ENCODE measurements around the gene VIT. TPM values are rescaled to one million over a fixed set of nuclear protein-coding genes. Genes with fewer than 3 reads are reported as not detected.
A peak's percentile ranks its signal among the peaks of the same experiment; 100 is the strongest.

Gene VIT
- total and polyA plus RNA-seq, 2 experiments from 2014 or later: not detected

- H3K36me3 ChIP-seq (ENCODE audit: insufficient read depth): no peaks in the 10 kb centered on the region
- no peak overlapping the region for H3K27ac ChIP-seq (ENCODE audit: low read depth)
- Mint-ChIP-seq H3K9me3 (no peaks in the 10 kb centered on the region), H3K4me1 (no peaks in the 10 kb centered on the region), H3K27ac (no peak overlapping the region), H3K27me3 (ENCODE audit: insufficient read depth, low read depth, poor library complexity) (no peaks in the 10 kb centered on the region), H3K36me3 (ENCODE audit: low read depth) (no peaks in the 10 kb centered on the region), H3K4me3 (no peak overlapping the region)
- no peak for TF ChIP-seq ETS1 (IDR thresholded peaks at IDR 0.05)
- TF ChIP-seq EZH2 (IDR thresholded peaks at IDR 0.05; ENCODE audit: low read depth, unreplicated experiment): no peak
- TF ChIP-seq JUNB (IDR thresholded peaks at IDR 0.05; ENCODE audit: unreplicated experiment): no peak
- no peak for TF ChIP-seq ZNF114 (CRISPR knock-in tag; IDR thresholded peaks at IDR 0.05)
- TF ChIP-seq STAT1 (IDR thresholded peaks at IDR 0.05; ENCODE audit: unreplicated experiment): no peak
- TF ChIP-seq NANOG (IDR thresholded peaks at IDR 0.05; ENCODE audit: borderline replicate concordance): no peak
- no peak overlapping the region for H3K4me2 ChIP-seq
- H2AFZ ChIP-seq: no peak overlapping the region
- H3K27me3 ChIP-seq (ENCODE audit: insufficient read depth): no peaks in the 10 kb centered on the region
- no peaks in the 10 kb centered on the region for H3K79me2 ChIP-seq (replicated peaks; ENCODE audit: insufficient read depth)
- H3K4me1 ChIP-seq (ENCODE audit: insufficient read depth): no peaks in the 10 kb centered on the region; the same call in 1 of the 2 replicates
- DNase-seq (ENCODE audit: low spot score): no peak
- no peak for ATAC-seq
- H3K9me2 ChIP-seq (ENCODE audit: insufficient read depth): peaks cover 5% of the 10 kb centered on the region; the same call in 1 of the 2 replicates
- no peaks in the 10 kb centered on the region for H3F3A ChIP-seq (replicated peaks; ENCODE audit: low read depth)
- H3K4me3 ChIP-seq: no peak overlapping the region
- no peaks in the 10 kb centered on the region for H4K20me1 ChIP-seq (replicated peaks; ENCODE audit: insufficient read depth)
Observed at GRCh38 chr2:36771671-36772070, 75.2 kb downstream of the VIT start.

- no peak for DNase-seq (ENCODE audit: low spot score)
- TF ChIP-seq ZNF462 (CRISPR knock-in tag; IDR thresholded peaks at IDR 0.05) (no peak), JUNB (IDR thresholded peaks at IDR 0.05; ENCODE audit: unreplicated experiment) (no peak), STAT1 (IDR thresholded peaks at IDR 0.05; ENCODE audit: unreplicated experiment) (no peak), CREB1 (CRISPR knock-in tag; IDR thresholded peaks at IDR 0.05; ENCODE audit: low read depth) (no peak), NANOG (IDR thresholded peaks at IDR 0.05; ENCODE audit: borderline replicate concordance) (no peak), ZNF331 (CRISPR knock-in tag; IDR thresholded peaks at IDR 0.05; ENCODE audit: low read depth) (no peak)
- no peaks in the 10 kb centered on the region for H3F3A ChIP-seq (replicated peaks; ENCODE audit: low read depth)
Observed at GRCh38 chr2:36773947-36774346, 77.4 kb downstream of the VIT start.

More at GRCh38 chr2:36773947-36774346, 77.4 kb downstream of the VIT start:
- no peak for ATAC-seq
- no peak overlapping the region for H3K4me2 ChIP-seq
- no peaks in the 10 kb centered on the region for H4K20me1 ChIP-seq (replicated peaks; ENCODE audit: insufficient read depth)
- H3K79me2 ChIP-seq (replicated peaks; ENCODE audit: insufficient read depth): no peaks in the 10 kb centered on the region
- H3K4me1 ChIP-seq (ENCODE audit: insufficient read depth): no peaks in the 10 kb centered on the region
- Mint-ChIP-seq H3K36me3 (ENCODE audit: low read depth) (no peaks in the 10 kb centered on the region), H3K27me3 (ENCODE audit: insufficient read depth, low read depth, poor library complexity) (no peaks in the 10 kb centered on the region), H3K27ac (no peak overlapping the region), H3K4me3 (no peak overlapping the region), H3K9me3 (no peaks in the 10 kb centered on the region), H3K4me1 (no peaks in the 10 kb centered on the region)
- no peaks in the 10 kb centered on the region for H3K27me3 ChIP-seq (ENCODE audit: insufficient read depth)
- no peak overlapping the region for H3K27ac ChIP-seq (ENCODE audit: low read depth)
- H3K36me3 ChIP-seq (ENCODE audit: insufficient read depth): no peaks in the 10 kb centered on the region
- peak overlapping the region; percentile 72 for H2AFZ ChIP-seq
- H3K9me2 ChIP-seq (ENCODE audit: insufficient read depth): peaks cover 5% of the 10 kb centered on the region; the same call in 1 of the 2 replicates
- H3K4me3 ChIP-seq: no peak overlapping the region

Data from GM23338 (cell line).